SK-MEL-5 (cell line): Measurements from ENCODE around the gene C20orf202. TPM values are rescaled to one million over a fixed set of nuclear protein-coding genes. Genes with fewer than 3 reads are reported as not detected.

ENCODE experiments used
- DNase-seq: peaks from one replicate; pipeline ENCODE4 v3.0.0-alpha.2; 2016; ENCODE audit warnings: low read depth, low spot score
- in situ Hi-C: cut with HindIII; loops from 2 replicates; pipeline ENCODE4 v1.10.0; 2016; ENCODE audit warnings: low sequenced_read_pairs, high pct_unique_total_duplicates, low pct_unique_long_range_greater_than_20kb
- total RNA-seq: library from RNA; depleted of rRNA; stranded (reverse); fragments of >200 nt; shearing (Covaris generic); gene quantifications from 2 replicates; pipeline ENCODE4 v1.2.3, GENCODE V29; 2014

The C20orf202 gene
- total RNA-seq, 1 experiment from 2014 or later = not detected

DNA sequence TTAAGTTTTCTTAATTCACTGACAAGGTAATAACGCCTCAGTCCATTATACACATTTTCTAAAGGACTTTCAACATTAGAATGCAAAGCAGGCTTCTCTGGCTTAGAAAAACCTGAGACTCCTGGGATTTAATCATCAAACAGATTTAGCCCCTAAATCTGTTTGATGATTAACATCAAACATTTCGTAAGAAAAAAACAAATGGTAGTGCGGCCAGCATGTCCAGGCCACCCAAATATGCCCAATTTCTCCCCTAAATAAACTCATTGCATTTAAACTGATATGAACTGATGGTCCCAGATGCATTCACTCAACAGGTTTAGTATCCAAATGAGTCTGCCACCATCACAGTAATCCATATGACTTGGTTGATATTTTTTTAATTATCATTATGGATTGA lies 24.6 kb upstream of the C20orf202 start:
- no peak for DNase-seq

GRCh38 chr20:1180949-1181348 lies 22.3 kb upstream of the C20orf202 start:
- DNase-seq = no peak
- in situ Hi-C loops = no loop called here

More for the DNA sequence above, 24.6 kb upstream of the C20orf202 start:
- in situ Hi-C loops = no loop called here

DNA sequence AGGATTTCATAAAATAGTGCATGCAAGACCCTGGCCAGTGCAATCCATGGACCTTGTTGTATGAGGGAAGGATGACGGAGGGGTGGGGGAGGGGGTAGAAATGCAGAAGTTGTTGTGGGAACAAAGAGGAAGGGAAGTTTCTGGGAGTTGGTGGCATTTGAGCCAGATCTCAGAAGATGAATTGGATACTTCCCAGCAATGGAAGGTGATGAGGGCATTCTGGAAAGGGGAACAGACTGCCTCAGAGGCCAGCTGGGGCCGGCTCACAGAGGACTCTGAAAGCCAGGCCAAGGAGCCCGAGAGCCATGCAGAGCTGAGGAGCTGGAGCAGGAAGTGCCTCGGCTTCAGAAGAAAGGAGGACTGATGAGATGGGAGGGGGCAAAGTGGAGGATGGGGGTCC lies 21.1 kb upstream of the C20orf202 start:
- in situ Hi-C loops = no loop called here
- DNase-seq = no peak

GRCh38 chr20:1183153-1183552 lies 20.1 kb upstream of the C20orf202 start:
- in situ Hi-C loops = no loop called here
- no peak for DNase-seq

DNA sequence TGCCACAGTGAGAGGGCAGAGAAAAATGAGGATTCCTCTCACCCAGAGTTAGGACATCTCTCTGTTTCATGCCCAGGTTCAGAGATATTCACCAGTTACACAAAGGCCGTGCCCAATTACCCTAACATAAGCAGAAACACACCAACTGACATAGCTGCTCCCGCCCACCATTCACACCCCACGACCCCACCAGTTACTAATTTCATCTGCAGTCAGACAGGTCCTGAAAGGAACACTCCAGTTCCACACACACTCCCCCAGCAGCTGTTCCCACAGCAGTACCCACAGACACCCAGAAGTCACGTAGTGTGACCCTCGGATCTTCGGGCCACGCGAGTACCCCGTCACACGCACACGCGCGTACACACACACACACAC lies 19.0 kb upstream of the C20orf202 start:
- no peak for DNase-seq
- in situ Hi-C loops = no loop called here

DNA sequence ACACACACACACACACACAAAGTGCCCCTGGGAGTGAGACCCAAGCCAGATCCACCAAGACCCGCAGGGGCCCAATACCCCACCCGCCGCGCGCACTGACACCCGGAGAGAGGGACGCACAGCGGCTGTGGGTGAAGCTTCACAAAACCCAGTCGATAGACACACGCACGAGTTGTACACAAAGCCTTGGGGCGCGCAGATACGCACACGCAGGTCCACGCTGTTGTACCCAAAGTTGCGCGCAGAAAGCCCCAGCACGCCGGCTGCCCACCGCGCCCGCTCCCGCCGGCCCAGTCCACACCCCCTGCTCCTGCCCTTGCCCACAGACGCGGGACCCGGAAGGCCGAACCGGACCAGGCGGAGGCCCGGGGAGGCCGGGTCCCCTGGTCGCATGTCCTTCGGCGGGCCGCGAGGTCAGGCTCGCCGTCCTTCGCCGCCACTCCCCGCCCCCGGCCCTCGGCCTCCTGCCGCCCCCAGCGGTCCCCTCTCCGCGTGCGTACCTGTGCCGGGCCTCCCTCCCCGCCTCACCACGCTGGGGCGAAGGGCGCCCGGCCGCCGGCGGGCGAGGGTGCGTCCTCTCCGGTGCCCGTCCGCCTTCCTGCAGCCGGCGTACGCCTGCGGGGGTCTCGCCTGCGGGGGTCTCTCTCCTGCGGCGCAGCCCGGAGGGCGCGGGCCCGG lies 18.5 kb upstream of the C20orf202 start, which contains the start of gene TMEM74B:
TSS of gene TMEM74B (minus strand) at position 344 of the 678 bp plus-strand sequence. CDS start 1,180 bp downstream, outside the sequence.
- in situ Hi-C loops = no loop called here
- DNase-seq = no peak

- in situ Hi-C loops = no loop called here
- DNase-seq = peak; percentile 28
These were observed 17.9 kb upstream of the C20orf202 start for GRCh38 chr20:1185316-1185741.

GRCh38 chr20:1185790-1186334 lies 17.4 kb upstream of the C20orf202 start:
- in situ Hi-C loops = no loop called here

DNA sequence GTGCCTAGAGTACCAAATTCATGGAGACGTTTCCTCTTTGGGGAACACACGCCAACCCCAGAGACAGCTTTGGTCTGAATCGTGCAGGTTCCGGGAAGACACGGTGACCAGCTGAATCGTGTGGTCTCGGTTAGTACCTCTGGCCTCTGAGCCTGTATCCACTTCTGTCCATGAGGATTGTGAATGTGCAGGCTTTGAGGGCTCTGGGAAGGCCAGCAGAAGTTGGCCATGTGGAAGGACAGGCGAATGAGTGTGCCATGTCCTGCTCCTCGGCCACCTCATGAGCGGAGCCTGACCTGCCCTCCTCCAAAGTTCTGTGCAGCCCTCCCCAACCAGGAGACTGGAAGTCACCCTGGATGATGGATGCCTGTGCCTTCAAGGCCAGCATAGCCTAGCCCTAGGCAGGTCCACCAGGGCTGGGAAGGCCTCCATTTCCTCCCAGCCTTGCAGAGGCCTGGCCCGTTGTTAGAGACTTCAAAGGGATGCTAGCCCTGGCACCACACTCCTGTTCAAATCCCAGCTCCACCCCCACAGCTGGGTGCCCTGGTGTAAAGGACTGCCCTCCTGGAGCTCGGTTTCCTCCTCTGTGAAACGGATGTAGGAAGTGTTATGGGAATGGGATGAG lies 16.8 kb upstream of the C20orf202 start:
- no peak for DNase-seq
- in situ Hi-C loops = no loop called here

More at GRCh38 chr20:1185790-1186334, 17.4 kb upstream of the C20orf202 start:
- peak; percentile 77 for DNase-seq

DNA sequence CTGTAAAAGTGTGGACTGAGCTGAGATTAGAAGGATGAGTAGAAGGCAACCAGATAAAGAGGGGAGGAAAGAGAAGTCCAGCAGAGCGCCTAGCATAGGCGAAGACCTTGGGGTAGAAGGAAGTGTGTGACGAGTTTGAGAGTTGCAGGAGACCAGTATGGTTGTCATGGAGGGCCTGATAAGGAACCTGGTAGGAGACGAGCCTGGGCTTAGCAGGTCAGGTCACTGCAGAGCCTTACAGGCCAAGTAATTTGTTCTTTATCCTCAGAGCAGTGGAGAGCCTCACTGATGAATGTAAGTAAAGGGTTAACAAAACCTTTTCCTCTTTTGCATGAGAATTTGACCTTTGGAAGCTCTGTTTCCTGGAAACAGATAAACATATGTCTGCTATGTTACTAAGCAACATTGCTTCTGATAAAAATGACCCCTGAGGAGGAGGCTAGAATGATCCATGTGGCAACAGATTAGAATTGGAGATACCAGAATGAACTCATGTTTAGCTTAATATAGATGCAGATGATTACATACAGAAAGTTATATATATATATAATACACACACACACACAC lies 15.6 kb upstream of the C20orf202 start:
- in situ Hi-C loops = no loop called here
- peak; percentile 29 for DNase-seq

- in situ Hi-C loops = no loop called here
- DNase-seq = no peak
These were observed 14.9 kb upstream of the C20orf202 start for GRCh38 chr20:1188347-1188746.

DNA sequence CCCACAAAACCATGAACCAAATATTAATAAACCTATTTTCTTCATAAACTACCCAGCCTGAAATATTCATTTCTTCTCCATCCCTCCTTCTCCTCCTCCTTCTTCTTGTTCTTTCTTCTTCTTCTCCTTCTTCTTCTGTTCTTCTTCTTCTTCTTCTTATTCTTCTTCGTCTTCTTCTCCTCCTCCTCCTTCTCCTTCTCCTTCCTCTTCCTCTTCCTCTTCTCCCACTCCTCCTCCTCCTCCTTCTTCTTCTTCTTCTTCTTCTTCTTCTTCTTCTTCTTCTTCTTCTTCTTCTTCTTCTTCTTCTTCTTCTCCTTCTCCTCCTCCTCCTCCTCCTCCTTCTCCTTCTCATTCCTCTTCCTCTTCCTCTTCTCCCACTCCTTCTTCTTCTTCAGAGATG lies 13.4 kb upstream of the C20orf202 start:
- in situ Hi-C loops = no loop called here
- no peak for DNase-seq

- DNase-seq = no peak
- in situ Hi-C loops = no loop called here
These were observed 12.4 kb upstream of the C20orf202 start for GRCh38 chr20:1190847-1191246.

DNA sequence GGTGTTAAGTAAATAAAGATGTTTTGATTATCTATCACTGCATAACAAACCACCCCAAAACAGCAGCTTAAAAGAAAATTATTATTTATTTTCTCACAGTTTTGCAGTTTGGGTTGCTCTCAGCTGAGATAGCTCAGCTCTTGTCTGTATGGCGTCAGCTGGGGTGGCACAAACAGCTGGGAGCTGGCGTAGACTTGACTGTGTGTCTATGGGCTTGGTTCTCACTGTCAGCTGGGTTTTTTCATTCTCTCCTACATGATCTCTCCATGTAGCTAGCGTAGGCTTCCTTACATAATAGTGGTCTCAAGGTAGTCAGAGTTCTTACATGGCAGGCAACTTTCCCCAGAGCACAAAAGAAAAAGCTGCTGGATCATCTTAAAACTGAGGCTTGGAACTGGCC lies 12.0 kb upstream of the C20orf202 start:
- no peak for DNase-seq
- in situ Hi-C loops = no loop called here

- in situ Hi-C loops = no loop called here
- no peak for DNase-seq
These were observed 8.0 kb upstream of the C20orf202 start for GRCh38 chr20:1195226-1195625.

GRCh38 chr20:1196634-1197033 lies 6.6 kb upstream of the C20orf202 start:
- in situ Hi-C loops = no loop called here

GRCh38 chr20:1197801-1198200 lies 5.5 kb upstream of the C20orf202 start:
- DNase-seq = no peak
- in situ Hi-C loops = no loop called here

More at GRCh38 chr20:1196634-1197033, 6.6 kb upstream of the C20orf202 start:
- no peak for DNase-seq

GRCh38 chr20:1198751-1199150 lies 4.5 kb upstream of the C20orf202 start:
- DNase-seq = no peak
- in situ Hi-C loops = no loop called here
